ENCODE data around the gene GPR42.
"Not testable (repeated sequence)": the region's sequence is repeated elsewhere in the genome, so short reads cannot be mapped to it uniquely, and the experiment has no call there.

GPR42 gene

GRCh38 chr19:35397064-35397463 lies 26.2 kb downstream of the GPR42 start:
- no peak for DNase-seq

GRCh38 chr19:35398570-35398969 lies 27.7 kb downstream of the GPR42 start:
- no peak for DNase-seq

GRCh38 chr19:35399231-35399630 lies 28.4 kb downstream of the GPR42 start:
- no peak for DNase-seq

GRCh38 chr19:35399948-35400772 lies 29.3 kb downstream of the GPR42 start:
- no peak for DNase-seq

GRCh38 chr19:35400773-35401100 lies 29.9 kb downstream of the GPR42 start:
- DNase-seq: no peak

- not testable (repeated sequence) for DNase-seq
These were observed 30.5 kb downstream of the GPR42 start for GRCh38 chr19:35401416-35401815.

GRCh38 chr19:35403116-35403760 lies 32.4 kb downstream of the GPR42 start:
- no peak for DNase-seq

GRCh38 chr19:35404879-35405622 lies 34.2 kb downstream of the GPR42 start:
- no peak for DNase-seq

- DNase-seq: no peak
These were observed 36.8 kb downstream of the GPR42 start for GRCh38 chr19:35407619-35408018.

- no peak for DNase-seq
These were observed 37.7 kb downstream of the GPR42 start for GRCh38 chr19:35408284-35409171.

- no peak for DNase-seq
These were observed 38.3 kb downstream of the GPR42 start for GRCh38 chr19:35409191-35409590.

GRCh38 chr19:35410487-35410886 lies 39.6 kb downstream of the GPR42 start:
- DNase-seq: no peak

GRCh38 chr19:35414442-35414841 lies 43.6 kb downstream of the GPR42 start:
- DNase-seq: no peak

GRCh38 chr19:35416331-35416730 lies 45.5 kb downstream of the GPR42 start:
- no peak for DNase-seq

- DNase-seq: no peak
These were observed 46.4 kb downstream of the GPR42 start for GRCh38 chr19:35417278-35417677.

- no peak for DNase-seq
These were observed 47.1 kb downstream of the GPR42 start for GRCh38 chr19:35417713-35418534.

GRCh38 chr19:35419046-35419445 lies 48.2 kb downstream of the GPR42 start:
- no peak for DNase-seq

- no peak for DNase-seq
These were observed 48.9 kb downstream of the GPR42 start for GRCh38 chr19:35419805-35420204.

GRCh38 chr19:35421362-35421761 lies 50.5 kb downstream of the GPR42 start:
- DNase-seq: no peak

Measured in NCI-H82 (cell line).